PC-9 (cell line): ENCODE data around the gene IFI27. TPM values are rescaled to one million over a fixed set of nuclear protein-coding genes. Genes with fewer than 3 reads are reported as not detected.

Experiments
- BruUV-seq: library from RNA; stranded (reverse); fragments of 400-500 nt; replicated peaks from 2 replicates; lab custom pipeline; 2021; lab: Mats Ljungman, UMichigan
- CTCF ChIA-PET: fragments of 300-600 bp; sonication (Branson Sonifier 250); formaldehyde crosslinking; loops from one replicate; lab custom pipeline; 2022; ENCODE audit warnings: antibody characterized with exemption; lab: Charles Lee
- POLR2A ChIA-PET: fragments of 300-600 bp; sonication (Branson Sonifier 250); formaldehyde crosslinking; loops from one replicate; lab custom pipeline; 2022; ENCODE audit warnings: antibody characterized with exemption; ENCODE audit not compliant: unreplicated experiment; lab: Charles Lee
- DNase-seq, 2 experiments: peaks; one replicate each; pipeline versions ENCODE4 v3.0.0 to v3.0.0-alpha.2; 2015 to 2022; ENCODE audit warnings: mixed read lengths in 1 of 2
- H2AFZ ChIP-seq: fragments of 200-600 bp; sonication (generic); 2 replicates; pipeline ENCODE4 v1.8.1; 2017; ENCODE audit warnings: antibody characterized with exemption
- H3F3A ChIP-seq: fragments of 200-600 bp; sonication (generic); 2 replicates; pipeline ENCODE4 v1.8.1; 2017; ENCODE audit warnings: antibody characterized with exemption, mild to moderate bottlenecking, low read depth; ENCODE audit not compliant: insufficient read depth
- H3K27ac ChIP-seq: fragments of 200-600 bp; sonication (generic); 2 replicates; pipeline ENCODE4 v1.6.1; 2016; ENCODE audit warnings: mixed run types
- H3K27me3 ChIP-seq: fragments of 200-600 bp; sonication (generic); 2 replicates; pipeline ENCODE4 v1.6.1; 2016; ENCODE audit warnings: low read depth, mixed run types; ENCODE audit not compliant: insufficient read depth
- H3K36me3 ChIP-seq: fragments of 200-600 bp; sonication (generic); 2 replicates; pipeline ENCODE4 v1.6.1; 2016; ENCODE audit warnings: low read depth, mixed run types
- H3K4me1 ChIP-seq: fragments of 200-600 bp; sonication (generic); replicated peaks from 2 replicates; pipeline ENCODE4 v1.6.1; 2016; ENCODE audit warnings: mixed run types; ENCODE audit not compliant: insufficient read depth
- H3K4me2 ChIP-seq: fragments of 200-600 bp; sonication (generic); 2 replicates; pipeline ENCODE4 v1.6.1; 2017; ENCODE audit warnings: mixed run types
- H3K4me3 ChIP-seq: fragments of 200-600 bp; sonication (generic); 2 replicates; pipeline ENCODE4 v1.6.1; 2016; ENCODE audit warnings: mixed run types
- H3K79me2 ChIP-seq: fragments of 200-600 bp; sonication (generic); 2 replicates; pipeline ENCODE4 v1.6.1; 2017; ENCODE audit warnings: low read depth, mixed run types
- H3K9me2 ChIP-seq: fragments of 200-600 bp; sonication (generic); 2 replicates; pipeline ENCODE4 v1.8.1; 2017; ENCODE audit warnings: mild to moderate bottlenecking; ENCODE audit not compliant: insufficient read depth
- H3K9me3 ChIP-seq: fragments of 200-600 bp; sonication (generic); 2 replicates; pipeline ENCODE4 v1.8.1; 2016; ENCODE audit warnings: low read depth; ENCODE audit not compliant: insufficient read depth
- H4K20me1 ChIP-seq: fragments of 200-600 bp; sonication (generic); 2 replicates; pipeline ENCODE4 v1.8.1; 2017; ENCODE audit not compliant: insufficient read depth
- EZH2 ChIP-seq: fragments of 200-600 bp; sonication (generic); IDR thresholded peaks from 2 replicates; pipeline ENCODE4 v1.8.0; 2017; ENCODE audit warnings: antibody characterized with exemption, low read depth
- intact Hi-C: fragments of 100-400 bp; cut with micrococcal nuclease; formaldehyde crosslinking; loops from one replicate; pipeline ENCODE4 v1.10.0; 2022; ENCODE audit not compliant: unreplicated experiment
- total RNA-seq: library from RNA; stranded (reverse); gene quantifications from 2 replicates; pipeline ENCODE4 v1.2.3, GENCODE V29; 2021
- TF ChIP-seq, protein P1 (sequence below): fragments of 200-600 bp; sonication (generic); conservative IDR thresholded peaks from 2 replicates; pipeline ENCODE4 v1.6.1; 2017; ENCODE audit warnings: mixed run types, antibody characterized with exemption, mild to moderate bottlenecking, moderate library complexity

Gene IFI27
- total RNA-seq, 1 experiment from 2014 or later: 1.1 TPM

- ChIA-PET CTCF (interaction anchor here (0.6 kb wide), 2 partner anchors 55 to 941 kb away, joined by 3 read pairs; no protein-coding TSS in a partner anchor), POLR2A (interaction anchor here (0.7 kb wide), 1 partner anchor 1116 kb away, joined by 3 read pairs; no protein-coding TSS in a partner anchor)
- Histone ChIP-seq H3K27me3 (no peaks in the 10 kb centered on the region), H3K4me1 (peaks cover 15% of the 10 kb centered on the region), H3K9me2 (no peaks in the 10 kb centered on the region), H3K4me2 (peak overlapping the region; percentile 93), H3K36me3 (peaks cover 15% of the 10 kb centered on the region), H4K20me1 (peaks cover 3% of the 10 kb centered on the region; the same call in 1 of the 2 replicates), H3K79me2 (peaks cover 45% of the 10 kb centered on the region), H3K4me3 (peak overlapping the region; percentile 79), H3F3A (no peaks in the 10 kb centered on the region), H3K27ac (peak overlapping the region; percentile 20; the same call in 1 of the 2 replicates), H3K9me3 (no peaks in the 10 kb centered on the region), H2AFZ (peak overlapping the region; percentile 91)
- BruUV-seq: no TSS peak
- TF ChIP-seq, protein P1, sequence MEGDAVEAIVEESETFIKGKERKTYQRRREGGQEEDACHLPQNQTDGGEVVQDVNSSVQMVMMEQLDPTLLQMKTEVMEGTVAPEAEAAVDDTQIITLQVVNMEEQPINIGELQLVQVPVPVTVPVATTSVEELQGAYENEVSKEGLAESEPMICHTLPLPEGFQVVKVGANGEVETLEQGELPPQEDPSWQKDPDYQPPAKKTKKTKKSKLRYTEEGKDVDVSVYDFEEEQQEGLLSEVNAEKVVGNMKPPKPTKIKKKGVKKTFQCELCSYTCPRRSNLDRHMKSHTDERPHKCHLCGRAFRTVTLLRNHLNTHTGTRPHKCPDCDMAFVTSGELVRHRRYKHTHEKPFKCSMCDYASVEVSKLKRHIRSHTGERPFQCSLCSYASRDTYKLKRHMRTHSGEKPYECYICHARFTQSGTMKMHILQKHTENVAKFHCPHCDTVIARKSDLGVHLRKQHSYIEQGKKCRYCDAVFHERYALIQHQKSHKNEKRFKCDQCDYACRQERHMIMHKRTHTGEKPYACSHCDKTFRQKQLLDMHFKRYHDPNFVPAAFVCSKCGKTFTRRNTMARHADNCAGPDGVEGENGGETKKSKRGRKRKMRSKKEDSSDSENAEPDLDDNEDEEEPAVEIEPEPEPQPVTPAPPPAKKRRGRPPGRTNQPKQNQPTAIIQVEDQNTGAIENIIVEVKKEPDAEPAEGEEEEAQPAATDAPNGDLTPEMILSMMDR: no peak
- no peak for TF ChIP-seq EZH2
- intact Hi-C loops: no loop called here
- no peak for DNase-seq
Observed at GRCh38 chr14:94081386-94081820, 29.1 kb upstream of the IFI27 start.

- H3K4me3 ChIP-seq: no peak overlapping the region
- no peaks in the 10 kb centered on the region for H3K9me2 ChIP-seq
- POLR2A ChIA-PET: no interaction called here
- H3K79me2 ChIP-seq: no peaks in the 10 kb centered on the region
- DNase-seq: no peak
- BruUV-seq: no TSS peak
- no peak overlapping the region for H3K27ac ChIP-seq
- TF ChIP-seq EZH2: no peak
- TF ChIP-seq, protein P1: no peak
- no peak overlapping the region for H3K4me2 ChIP-seq
- CTCF ChIA-PET: interaction anchor here (0.7 kb wide), 1 partner anchor 23 kb away, joined by 5 read pairs; no protein-coding TSS in a partner anchor
- H2AFZ ChIP-seq: no peak overlapping the region
- H3K36me3 ChIP-seq: no peaks in the 10 kb centered on the region
- no peaks in the 10 kb centered on the region for H3K27me3 ChIP-seq
- no peaks in the 10 kb centered on the region for H3K4me1 ChIP-seq
- H3K9me3 ChIP-seq: no peaks in the 10 kb centered on the region
- H4K20me1 ChIP-seq: no peaks in the 10 kb centered on the region
- no peaks in the 10 kb centered on the region for H3F3A ChIP-seq
- intact Hi-C loops: no loop called here
Observed at GRCh38 chr14:94087891-94088290, 22.6 kb upstream of the IFI27 start.

- Histone ChIP-seq H4K20me1 (no peaks in the 10 kb centered on the region), H3K9me3 (no peaks in the 10 kb centered on the region), H3K36me3 (no peaks in the 10 kb centered on the region), H3F3A (no peaks in the 10 kb centered on the region), H2AFZ (no peak overlapping the region), H3K79me2 (no peaks in the 10 kb centered on the region), H3K27ac (no peak overlapping the region), H3K27me3 (no peaks in the 10 kb centered on the region), H3K4me1 (no peaks in the 10 kb centered on the region), H3K4me2 (no peak overlapping the region), H3K4me3 (no peak overlapping the region), H3K9me2 (no peaks in the 10 kb centered on the region)
- CTCF ChIA-PET: interaction anchor here (0.7 kb wide), 1 partner anchor 24 kb away, joined by 5 read pairs; no protein-coding TSS in a partner anchor
- intact Hi-C loops: no loop called here
- DNase-seq: no peak
- TF ChIP-seq EZH2: no peak
- TF ChIP-seq, protein P1: no peak
- no TSS peak for BruUV-seq
- POLR2A ChIA-PET: no interaction called here
Observed at GRCh38 chr14:94088516-94088915, 22.0 kb upstream of the IFI27 start.
